Measurements from ENCODE around the gene CDX2.
A peak's percentile ranks its signal among the peaks of the same experiment; 100 is the strongest.

CDX2 gene

GRCh38 chr13:27918041-27918917, 50.8 kb downstream of the CDX2 start:
- TF ChIP-seq TAF1 (IDR thresholded peaks at IDR 0.05; ENCODE audit: borderline replicate concordance, low read depth, low read length) (no peak), POLR2A (IDR thresholded peaks at IDR 0.05; ENCODE audit: low read depth, low read length) (no peak), POLR2AphosphoS5 (IDR thresholded peaks at IDR 0.05; ENCODE audit: low read depth, low read length) (no peak)
- FAIRE-seq (no peak), DNase-seq (ENCODE audit: insufficient read length) (peak; percentile 11)

GRCh38 chr13:27917121-27917947, 51.8 kb downstream of the CDX2 start:
- no peak for TF ChIP-seq POLR2A (IDR thresholded peaks at IDR 0.05; ENCODE audit: low read depth, low read length)
- no peak for FAIRE-seq

DNA sequence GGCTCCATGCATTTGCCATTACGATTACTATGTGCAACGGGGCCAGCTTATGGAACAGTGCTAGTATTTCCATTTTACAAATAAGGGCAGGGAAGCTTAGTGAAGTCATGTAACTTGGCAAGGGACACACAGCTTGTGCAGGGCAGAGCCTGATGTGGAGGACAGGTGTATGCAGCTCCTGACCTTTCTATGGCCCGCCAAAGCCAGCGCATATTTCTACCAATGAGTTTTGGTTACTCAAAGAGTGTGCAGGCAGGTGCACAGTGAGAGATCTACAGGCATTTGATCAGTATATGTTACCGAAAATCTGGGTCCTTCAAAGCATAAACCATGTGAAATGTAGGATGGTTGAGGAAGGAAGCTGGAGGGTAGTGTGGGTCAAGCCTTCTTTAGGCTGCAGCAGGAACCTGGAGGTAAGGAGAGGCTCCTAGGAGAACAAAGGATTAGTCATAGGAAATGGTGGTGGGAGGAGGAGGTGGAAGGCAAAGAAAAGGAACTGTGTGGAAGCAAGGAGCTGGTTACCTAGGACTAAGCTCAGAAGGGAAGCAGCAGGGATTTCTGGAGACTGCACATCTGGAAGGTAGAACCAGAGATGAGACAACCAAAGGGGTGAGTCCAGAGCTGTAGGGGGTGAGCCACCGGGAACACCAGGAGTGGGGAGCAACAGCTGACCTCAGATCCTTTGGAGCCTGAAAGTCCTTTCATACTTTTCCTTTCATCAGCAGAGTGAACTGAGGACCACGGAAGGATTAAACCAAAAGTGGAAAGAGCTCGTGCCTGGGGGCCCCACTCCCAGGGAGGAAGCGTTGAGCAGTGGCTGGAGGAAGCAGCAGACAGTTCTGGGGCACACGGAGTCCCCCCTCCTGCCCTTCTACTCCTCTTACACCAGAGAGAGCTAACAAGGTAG, 53.6 kb downstream of the CDX2 start:
- DNase-seq (ENCODE audit: insufficient read length) (no peak), FAIRE-seq (no peak)
- TF ChIP-seq POLR2A (IDR thresholded peaks at IDR 0.05; ENCODE audit: low read depth, low read length) (no peak), POLR2AphosphoS5 (IDR thresholded peaks at IDR 0.05; ENCODE audit: low read depth, low read length) (no peak), TAF1 (IDR thresholded peaks at IDR 0.05; ENCODE audit: borderline replicate concordance, low read depth, low read length) (no peak)

More at GRCh38 chr13:27917121-27917947, 51.8 kb downstream of the CDX2 start:
- DNase-seq (ENCODE audit: insufficient read length), result peak; percentile 21

GRCh38 chr13:27913160-27913559, 56.0 kb downstream of the CDX2 start:
- no peak for DNase-seq (ENCODE audit: insufficient read length)
- TF ChIP-seq POLR2AphosphoS5 (IDR thresholded peaks at IDR 0.05; ENCODE audit: low read depth, low read length) (no peak), TAF1 (IDR thresholded peaks at IDR 0.05; ENCODE audit: borderline replicate concordance, low read depth, low read length) (no peak), POLR2A (IDR thresholded peaks at IDR 0.05; ENCODE audit: low read depth, low read length) (no peak)

DNA sequence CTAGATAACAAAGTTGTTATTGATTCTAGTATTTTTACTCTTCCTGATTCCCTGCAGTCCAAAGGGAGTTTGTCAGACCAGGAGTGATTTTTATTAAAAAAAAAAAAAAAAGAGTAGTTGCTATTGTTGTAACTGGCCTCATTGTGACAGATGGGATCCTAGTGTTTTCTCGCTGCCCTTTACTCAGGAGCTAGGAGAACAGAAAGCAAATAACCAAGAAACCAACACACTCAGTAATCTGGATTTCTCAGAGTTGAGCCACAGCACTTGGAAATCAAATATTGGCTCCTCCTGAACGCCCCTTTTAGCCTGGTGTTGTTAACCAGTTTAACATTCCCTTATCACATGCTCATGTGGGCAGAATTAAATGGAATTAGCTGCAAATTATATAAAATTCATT, 57.6 kb downstream of the CDX2 start:
- DNase-seq (ENCODE audit: insufficient read length) (no peak), FAIRE-seq (no peak)
- TF ChIP-seq POLR2AphosphoS5 (IDR thresholded peaks at IDR 0.05; ENCODE audit: low read depth, low read length), result no peak
- TF ChIP-seq TAF1 (IDR thresholded peaks at IDR 0.05; ENCODE audit: borderline replicate concordance, low read depth, low read length), result no peak
- no peak for TF ChIP-seq POLR2A (IDR thresholded peaks at IDR 0.05; ENCODE audit: low read depth, low read length)

More at GRCh38 chr13:27913160-27913559, 56.0 kb downstream of the CDX2 start:
- FAIRE-seq, result no peak
